GM19452 (cell line): ENCODE results near the gene TEX12.
"Not testable (repeated sequence)": the region's sequence is repeated elsewhere in the genome, so short reads cannot be mapped to it uniquely, and the experiment has no call there.

Source experiments
- ATAC-seq: cut with Tn5 transposase; IDR thresholded peaks from one replicate; pipeline ENCODE4 v1.9.1; 2021; ENCODE audit not compliant: unreplicated experiment

TEX12 gene

GRCh38 chr11:112163875-112164685 is 3.1 kb upstream of the TEX12 start, which contains the start of gene IL18:
TSS of gene IL18 (minus strand) at chr11:112164094. CDS start at chr11:112155053, 9,041 bp downstream.
- no peak for ATAC-seq

- no peak for ATAC-seq
Observed at GRCh38 chr11:112165049-112165448, 2.1 kb upstream of the TEX12 start.

- no peak for ATAC-seq
Observed at GRCh38 chr11:112166562-112166961, 610 bp upstream of the TEX12 start.

- peak; percentile 65 for ATAC-seq
Observed at GRCh38 chr11:112172362-112172994, 5.3 kb downstream of the TEX12 start.

- ATAC-seq = no peak
Observed at GRCh38 chr11:112173152-112173551, 6.0 kb downstream of the TEX12 start.

GRCh38 chr11:112174789-112175598 is 7.8 kb downstream of the TEX12 start, which contains the start of gene BCO2:
TSS of gene BCO2 (plus strand) at chr11:112175512. CDS start at chr11:112175602, 90 bp downstream.
- ATAC-seq = no peak

- ATAC-seq = no peak
Observed at GRCh38 chr11:112175599-112175952, 8.4 kb downstream of the TEX12 start.

GRCh38 chr11:112176077-112176476 is 8.9 kb downstream of the TEX12 start:
- ATAC-seq = no peak

- no peak for ATAC-seq
Observed at GRCh38 chr11:112177589-112177988, 10.4 kb downstream of the TEX12 start.

GRCh38 chr11:112178428-112178827 is 11.3 kb downstream of the TEX12 start:
- no peak for ATAC-seq

- no peak for ATAC-seq
Observed at GRCh38 chr11:112178936-112179335, 11.8 kb downstream of the TEX12 start.

GRCh38 chr11:112179601-112180000 is 12.4 kb downstream of the TEX12 start:
- peak; percentile 78 for ATAC-seq

- ATAC-seq = no peak
Observed at GRCh38 chr11:112182867-112183266, 15.7 kb downstream of the TEX12 start.

- ATAC-seq = no peak
Observed at GRCh38 chr11:112185883-112186282, 18.7 kb downstream of the TEX12 start.

- no peak for ATAC-seq
Observed at GRCh38 chr11:112186304-112186703, 19.1 kb downstream of the TEX12 start.

- not testable (repeated sequence) for ATAC-seq
Observed at GRCh38 chr11:112195113-112195512, 27.9 kb downstream of the TEX12 start.

- no peak for ATAC-seq
Observed at GRCh38 chr11:112195951-112196351, 28.8 kb downstream of the TEX12 start.

- no peak for ATAC-seq
Observed at GRCh38 chr11:112196519-112197087, 29.4 kb downstream of the TEX12 start.

- ATAC-seq = not testable (repeated sequence)
Observed at GRCh38 chr11:112199101-112199500, 31.9 kb downstream of the TEX12 start.

GRCh38 chr11:112200252-112200651 is 33.1 kb downstream of the TEX12 start:
- ATAC-seq = no peak

- ATAC-seq = no peak
Observed at GRCh38 chr11:112206071-112206470, 38.9 kb downstream of the TEX12 start.
